D721Med (cell line): ENCODE results near the gene DISP2.

Source experiments
- DNase-seq: peaks from one replicate; pipeline ENCODE4 v3.0.0; 2011; ENCODE audit warnings: low spot score; ENCODE audit not compliant: insufficient read length
- FAIRE-seq: peaks from 2 replicates; lab custom pipeline; 2011; peaks lifted over from hg19 to GRCh38; lab: Jason Lieb, UNC
- CTCF ChIP-seq: IDR thresholded peaks from 2 replicates; pipeline ENCODE4 v1.5.1; 2012; ENCODE audit warnings: mild to moderate bottlenecking, control low read depth; ENCODE audit not compliant: insufficient read depth; ENCODE audit errors: missing control alignments

DISP2 gene

GRCh38 chr15:40358471-40359353 lies 693 bp downstream of the DISP2 start:
- no peak for FAIRE-seq
- no peak for DNase-seq

GRCh38 chr15:40360015-40360414 lies 2.0 kb downstream of the DISP2 start:
- DNase-seq (no peak), FAIRE-seq (no peak)
- no peak for TF ChIP-seq CTCF

More at GRCh38 chr15:40358471-40359353, 693 bp downstream of the DISP2 start:
- peak; percentile 10 for TF ChIP-seq CTCF

GRCh38 chr15:40361640-40362039 lies 3.6 kb downstream of the DISP2 start:
- DNase-seq: no peak
- no peak for TF ChIP-seq CTCF
- FAIRE-seq: no peak

GRCh38 chr15:40363611-40364010 lies 5.6 kb downstream of the DISP2 start:
- no peak for FAIRE-seq
- no peak for DNase-seq
- TF ChIP-seq CTCF: no peak

GRCh38 chr15:40364251-40364650 lies 6.2 kb downstream of the DISP2 start:
- DNase-seq: no peak
- no peak for TF ChIP-seq CTCF
- no peak for FAIRE-seq

- no peak for FAIRE-seq
Observed at GRCh38 chr15:40365016-40365415, 7.0 kb downstream of the DISP2 start.

More at GRCh38 chr15:40365016-40365415, 7.0 kb downstream of the DISP2 start:
- DNase-seq: no peak
- TF ChIP-seq CTCF: no peak
